Measurements from ENCODE around the gene TOMM5.
A peak's percentile ranks its signal among the peaks of the same experiment; 100 is the strongest.

Gene TOMM5

DNA sequence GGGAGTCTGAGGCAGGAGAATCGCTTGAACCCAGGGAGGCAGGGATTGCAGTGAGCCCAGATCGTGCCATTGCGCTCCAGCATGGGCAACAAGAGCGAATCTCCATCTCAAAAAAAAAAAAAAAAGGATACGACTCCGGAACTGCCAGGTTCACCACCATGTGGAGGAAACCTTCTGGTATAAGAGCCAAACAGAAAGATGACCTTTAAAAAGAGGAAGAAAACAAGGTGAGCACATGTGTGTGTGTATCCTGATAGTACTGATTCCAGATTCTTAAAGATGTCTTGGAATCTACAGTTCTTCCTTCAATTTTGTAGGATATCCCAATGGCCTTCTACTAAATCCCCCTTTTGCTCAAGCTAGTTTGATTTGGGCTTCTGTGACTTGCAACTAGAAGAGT, 49.9 kb downstream of the TOMM5 start:
- H3K27ac ChIP-seq, result no peak overlapping the region
- no peak for TF ChIP-seq ZFX (IDR thresholded peaks at IDR 0.05; ENCODE audit: borderline replicate concordance)
- TF ChIP-seq, protein P1, sequence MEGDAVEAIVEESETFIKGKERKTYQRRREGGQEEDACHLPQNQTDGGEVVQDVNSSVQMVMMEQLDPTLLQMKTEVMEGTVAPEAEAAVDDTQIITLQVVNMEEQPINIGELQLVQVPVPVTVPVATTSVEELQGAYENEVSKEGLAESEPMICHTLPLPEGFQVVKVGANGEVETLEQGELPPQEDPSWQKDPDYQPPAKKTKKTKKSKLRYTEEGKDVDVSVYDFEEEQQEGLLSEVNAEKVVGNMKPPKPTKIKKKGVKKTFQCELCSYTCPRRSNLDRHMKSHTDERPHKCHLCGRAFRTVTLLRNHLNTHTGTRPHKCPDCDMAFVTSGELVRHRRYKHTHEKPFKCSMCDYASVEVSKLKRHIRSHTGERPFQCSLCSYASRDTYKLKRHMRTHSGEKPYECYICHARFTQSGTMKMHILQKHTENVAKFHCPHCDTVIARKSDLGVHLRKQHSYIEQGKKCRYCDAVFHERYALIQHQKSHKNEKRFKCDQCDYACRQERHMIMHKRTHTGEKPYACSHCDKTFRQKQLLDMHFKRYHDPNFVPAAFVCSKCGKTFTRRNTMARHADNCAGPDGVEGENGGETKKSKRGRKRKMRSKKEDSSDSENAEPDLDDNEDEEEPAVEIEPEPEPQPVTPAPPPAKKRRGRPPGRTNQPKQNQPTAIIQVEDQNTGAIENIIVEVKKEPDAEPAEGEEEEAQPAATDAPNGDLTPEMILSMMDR (IDR thresholded peaks at IDR 0.05), result no peak

DNA sequence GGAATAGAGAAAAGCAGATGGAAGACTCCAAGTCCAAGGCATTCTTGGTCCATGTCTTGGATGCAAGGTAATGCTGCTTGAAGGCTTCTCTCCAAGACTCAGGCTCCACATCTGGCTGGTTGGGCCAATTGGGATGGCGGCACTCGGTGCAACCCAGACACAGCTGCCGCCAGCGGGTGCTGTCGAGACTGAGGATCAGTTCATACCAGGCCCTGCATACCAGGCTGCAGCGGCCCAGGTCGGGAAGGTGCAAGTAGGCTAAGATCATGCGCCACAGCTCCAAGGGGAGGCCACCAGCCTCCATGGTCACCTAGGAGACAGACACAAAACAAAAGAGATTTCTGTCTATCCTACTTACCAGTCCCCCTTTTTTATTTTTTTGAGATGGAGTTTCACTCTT, 50.9 kb downstream of the TOMM5 start:
- H3K27ac ChIP-seq, result peak overlapping the region; percentile 37; the same call in 1 of the 2 replicates
- TF ChIP-seq ZFX (IDR thresholded peaks at IDR 0.05; ENCODE audit: borderline replicate concordance), result no peak
- TF ChIP-seq, protein P1 (IDR thresholded peaks at IDR 0.05), result no peak

DNA sequence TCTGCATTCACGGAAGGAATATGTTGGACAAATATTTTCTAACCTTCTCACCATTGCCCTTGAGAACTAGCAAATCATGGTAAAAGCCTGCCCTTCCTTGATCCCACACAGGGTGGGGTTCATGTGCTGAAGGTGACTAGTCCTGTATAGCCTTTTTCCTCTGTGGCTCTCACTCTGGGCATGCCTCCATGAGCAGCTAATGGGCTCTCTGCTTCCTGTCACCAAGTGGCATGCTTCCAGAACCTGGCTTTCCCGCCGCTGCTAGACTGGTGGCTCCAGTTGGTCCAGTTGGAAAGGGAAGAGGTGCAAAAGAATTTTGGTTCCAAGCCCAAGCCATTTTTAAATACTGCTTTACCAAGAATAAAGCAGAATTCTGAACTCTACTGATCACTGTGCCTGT, 51.8 kb downstream of the TOMM5 start:
- peak overlapping the region; percentile 37 for H3K27ac ChIP-seq
- no peak for TF ChIP-seq ZFX (IDR thresholded peaks at IDR 0.05; ENCODE audit: borderline replicate concordance)
- TF ChIP-seq, protein P1 (IDR thresholded peaks at IDR 0.05), result no peak

DNA sequence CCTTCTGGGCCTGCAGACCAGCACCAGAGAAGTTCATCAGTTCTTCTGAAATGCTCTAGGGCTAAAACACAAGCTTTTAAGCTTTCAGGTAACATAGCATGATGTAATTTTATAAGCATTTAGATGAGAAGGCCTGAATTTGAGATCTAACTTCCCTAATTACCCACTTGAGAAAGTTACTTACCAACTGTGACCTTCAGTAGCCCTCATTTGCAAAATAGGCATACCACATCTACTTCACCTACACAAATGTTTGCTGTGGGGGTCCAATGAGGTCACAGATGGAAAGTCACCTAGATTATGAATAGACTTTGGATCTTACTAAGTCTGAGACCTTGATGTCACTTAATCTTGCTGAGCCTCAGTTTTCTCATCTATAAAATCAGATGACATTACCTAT, 52.8 kb downstream of the TOMM5 start:
- no peak for TF ChIP-seq ZFX (IDR thresholded peaks at IDR 0.05; ENCODE audit: borderline replicate concordance)
- TF ChIP-seq, protein P1 (IDR thresholded peaks at IDR 0.05), result no peak
- no peak overlapping the region for H3K27ac ChIP-seq

All from 22Rv1 (cell line).